T-cell (primary cell): Measurements from ENCODE around the gene RAI1. TPM values are rescaled to one million over a fixed set of nuclear protein-coding genes. Genes with fewer than 3 reads are reported as not detected.

Experiments used
- ATAC-seq, 4 experiments: fragments of 200-7000 bp in 3 of 4; fragments of 150-1000 bp in 1 of 4; cut with Tn5 transposase; replicated peaks in 1 of 4; 1 replicate in 3 of 4; 2 replicates in 1 of 4; pipeline ENCODE4 v1.10.0; 2021; ENCODE audit warnings: moderate library complexity in 3 of 4, mild to moderate bottlenecking in 2 of 4, moderate number of reproducible peaks in 1 of 4
- CTCF ChIA-PET, 2 donors: fragments of 300-600 bp; sonication (Branson Sonifier 250); formaldehyde crosslinking; loops; one replicate each; lab custom pipeline; 2022; ENCODE audit warnings: antibody characterized with exemption in 2 of 2; lab: Charles Lee
- POLR2A ChIA-PET, 2 donors: fragments of 300-600 bp; sonication (Branson Sonifier 250); formaldehyde crosslinking; loops; one replicate each; lab custom pipeline; 2022; ENCODE audit warnings: antibody characterized with exemption in 2 of 2; lab: Charles Lee
- DNase-seq, 35 experiments: peaks; one replicate each; pipeline versions ENCODE4 v3.0.0 to v3.0.0-alpha.2; 2013 to 2023
- H3K27ac ChIP-seq: one replicate; pipeline ENCODE4 v1.5.1; 2013; ENCODE audit warnings: low read length
- H3K27me3 ChIP-seq, 2 experiments: replicated peaks in 1 of 2; 1 replicate in 1 of 2; 2 replicates in 1 of 2; pipeline versions ENCODE4 v1.6.1 to v1.7.0; 2013; ENCODE audit warnings: low read length in 1 of 2, mixed read lengths in 1 of 2; ENCODE audit not compliant: control insufficient read depth in 2 of 2, insufficient read depth in 2 of 2; ENCODE audit errors: extremely low read depth in 1 of 2
- H3K36me3 ChIP-seq, 2 donors: 1 replicate in 1 of 2; 2 replicates in 1 of 2; pipeline versions ENCODE4 v1.6.1 to v1.7.0; 2013; ENCODE audit warnings: low read length in 1 of 2; ENCODE audit not compliant: control insufficient read depth in 2 of 2, insufficient read depth in 1 of 2; ENCODE audit errors: extremely low read depth in 1 of 2
- H3K4me1 ChIP-seq, 2 experiments: 1 replicate in 1 of 2; 2 replicates in 1 of 2; pipeline versions ENCODE4 v1.6.1 to v1.7.0; 2013; ENCODE audit warnings: low read length in 2 of 2, mixed read lengths in 1 of 2; ENCODE audit not compliant: insufficient read depth in 2 of 2, control insufficient read depth in 1 of 2; ENCODE audit errors: extremely low read depth in 1 of 2
- H3K4me3 ChIP-seq, 2 donors: 1 replicate in 1 of 2; 2 replicates in 1 of 2; pipeline versions ENCODE4 v1.5.1 to v1.7.0; 2013; ENCODE audit warnings: mild to moderate bottlenecking in 2 of 2, low read length in 1 of 2, moderate library complexity in 1 of 2; ENCODE audit not compliant: control insufficient read depth in 1 of 2; ENCODE audit errors: extremely low read depth in 1 of 2
- H3K9me3 ChIP-seq: 2 replicates; pipeline ENCODE4 v1.7.0; 2013
- H3K27ac Mint-ChIP-seq, 2 donors: one replicate each; pipeline ENCODE4 v1.8.0; 2020 to 2021; ENCODE audit warnings: mild to moderate bottlenecking in 2 of 2, mixed read lengths in 2 of 2
- H3K27me3 Mint-ChIP-seq, 2 donors: one replicate each; pipeline ENCODE4 v1.8.0; 2021 to 2022; ENCODE audit warnings: mixed read lengths in 2 of 2
- H3K36me3 Mint-ChIP-seq: one replicate; pipeline ENCODE4 v1.8.0; 2021; ENCODE audit warnings: mixed read lengths
- H3K4me1 Mint-ChIP-seq, 3 donors: one replicate each; pipeline ENCODE4 v1.8.0; 2020 to 2022; ENCODE audit warnings: mixed read lengths in 3 of 3, mild to moderate bottlenecking in 1 of 3
- H3K4me3 Mint-ChIP-seq, 3 donors: one replicate each; pipeline ENCODE4 v1.8.0; 2020 to 2022; ENCODE audit warnings: mild to moderate bottlenecking in 3 of 3, mixed read lengths in 3 of 3, moderate library complexity in 3 of 3
- H3K9me3 Mint-ChIP-seq, 3 donors: one replicate each; pipeline ENCODE4 v1.8.0; 2020 to 2022; ENCODE audit warnings: mixed read lengths in 3 of 3
- WGBS: methylation state at CpG from one replicate; pipeline ENCODE4 v1.1.5; 2013; ENCODE audit warnings: missing lambda C conversion rate; ENCODE audit not compliant: insufficient coverage; 5-methylcytosine and 5-hydroxymethylcytosine counted together
- total RNA-seq, 35 experiments: library from RNA in 6 of 35; stranded (reverse) in 6 of 35; fragments of 120-200 nt in 1 of 35; gene quantifications; one replicate each; pipeline versions ENCODE4 v1.2.1 to v1.2.4 and lab custom pipeline; 2013 to 2026

The RAI1 gene
- total RNA-seq, 5 donors from 2014 or later (not counting 1 experiment from before 2014, with no cell fraction given): 20.1 to 31.2 (median 24.5) TPM

GRCh38 chr17:17722906-17723353 lies 41.7 kb downstream of the RAI1 start:
- Histone ChIP-seq H3K4me1 (peaks cover 20 to 47% of the 10 kb centered on the region in 2 experiments), H3K27ac (no peak overlapping the region), H3K27me3 (peaks cover 2 to 18% of the 10 kb centered on the region in 2 experiments), H3K36me3 (no peaks in the 10 kb centered on the region), H3K4me3 (peak overlapping the region; percentile 53 to 92), H3K9me3 (no peaks in the 10 kb centered on the region)
- ChIA-PET POLR2A (interaction anchor here in 1 of 2 donors (0.5 to 1.0 kb wide), 2 partner anchors 39 to 58 kb away, joined by 3 to 5 read pairs; no protein-coding TSS in a partner anchor), CTCF (no interaction called here)
- 93% methylated on average over 23 of the region's 23 CpGs for WGBS
- Mint-ChIP-seq H3K4me1 (peaks cover 48 to 54% (median 48%) of the 10 kb centered on the region in 3 donors), H3K4me3 (peak overlapping the region; percentile 79 to 85 (median 84)), H3K9me3 (no peaks in the 10 kb centered on the region), H3K36me3 (peaks cover 12% of the 10 kb centered on the region), H3K27ac (no peak overlapping the region), H3K27me3 (peaks cover 18 to 31% of the 10 kb centered on the region in 2 donors)
- no peak for ATAC-seq
- peak in 1 of 35 experiments; percentile 10 for DNase-seq

GRCh38 chr17:17723354-17724261 lies 42.4 kb downstream of the RAI1 start:
- ATAC-seq: peak; percentile 38 to 67 (median 50)
- Histone ChIP-seq H3K4me3 (peak overlapping the region; percentile 53 to 92), H3K4me1 (peaks cover 20 to 47% of the 10 kb centered on the region in 2 experiments), H3K27ac (no peak overlapping the region), H3K9me3 (no peaks in the 10 kb centered on the region), H3K27me3 (peaks cover 2 to 15% of the 10 kb centered on the region in 2 experiments), H3K36me3 (no peaks in the 10 kb centered on the region)
- Mint-ChIP-seq H3K27ac (peak overlapping the region in 1 of 2 donors; percentile 39), H3K4me3 (peak overlapping the region; percentile 79 to 85 (median 84)), H3K36me3 (peaks cover 9% of the 10 kb centered on the region), H3K27me3 (peaks cover 18 to 27% of the 10 kb centered on the region in 2 donors), H3K9me3 (no peaks in the 10 kb centered on the region), H3K4me1 (peaks cover 42 to 51% (median 45%) of the 10 kb centered on the region in 3 donors)
- CTCF ChIA-PET: no interaction called here
- WGBS: 3% methylated on average over 85 of the region's 103 CpGs
- peak in 20 of 35 experiments; percentile 8 to 49 (median 30) for DNase-seq
- POLR2A ChIA-PET: interaction anchor here (0.5 to 1.0 kb wide), 3 partner anchors 40 to 57 kb away, joined by 3 to 8 read pairs (median 5); no protein-coding TSS in a partner anchor

- ChIA-PET POLR2A (interaction anchor here (0.6 to 1.0 kb wide), 2 partner anchors 41 to 42 kb away, joined by 3 to 8 read pairs; no protein-coding TSS in a partner anchor), CTCF (interaction anchor here in 1 of 2 donors (0.6 kb wide), 1 partner anchor 34 kb away, joined by 4 read pairs; no protein-coding TSS in a partner anchor)
Observed at GRCh38 chr17:17724307-17725010, 43.2 kb downstream of the RAI1 start.

GRCh38 chr17:17725011-17725751 lies 43.9 kb downstream of the RAI1 start:
- Mint-ChIP-seq H3K4me1 (peaks cover 46 to 52% (median 47%) of the 10 kb centered on the region in 3 donors), H3K27ac (no peak overlapping the region), H3K27me3 (peaks cover 18 to 21% of the 10 kb centered on the region in 2 donors), H3K4me3 (peak overlapping the region; percentile 59 to 79 (median 71)), H3K9me3 (no peaks in the 10 kb centered on the region), H3K36me3 (no peaks in the 10 kb centered on the region)
- Histone ChIP-seq H3K27ac (no peak overlapping the region), H3K4me1 (peaks cover 20 to 57% of the 10 kb centered on the region in 2 experiments), H3K27me3 (peaks cover 2 to 15% of the 10 kb centered on the region in 2 experiments), H3K36me3 (no peaks in the 10 kb centered on the region), H3K4me3 (peak overlapping the region in 1 of 2 donors; percentile 92), H3K9me3 (no peaks in the 10 kb centered on the region)
- 66% methylated on average over 15 of the region's 36 CpGs for WGBS
- ChIA-PET POLR2A (interaction anchor here in 1 of 2 donors (0.7 kb wide), 1 partner anchor 308 kb away, joined by 5 read pairs; no protein-coding TSS in a partner anchor), CTCF (interaction anchor here in 1 of 2 donors (0.6 kb wide), 1 partner anchor 35 kb away, joined by 4 read pairs; no protein-coding TSS in a partner anchor)
- ATAC-seq: no peak
- no peak for DNase-seq

More at GRCh38 chr17:17724307-17725010, 43.2 kb downstream of the RAI1 start:
- peaks cover 43 to 49% (median 44%) of the 10 kb centered on the region in 3 donors for H3K4me1 Mint-ChIP-seq
- Histone ChIP-seq H3K36me3 (no peaks in the 10 kb centered on the region), H3K27me3 (peaks cover 2 to 15% of the 10 kb centered on the region in 2 experiments), H3K27ac (no peak overlapping the region), H3K9me3 (no peaks in the 10 kb centered on the region), H3K4me1 (peaks cover 20 to 52% of the 10 kb centered on the region in 2 experiments), H3K4me3 (peak overlapping the region; percentile 53 to 92)
- WGBS: 2% methylated on average over 19 of the region's 53 CpGs
- H3K9me3 Mint-ChIP-seq: no peaks in the 10 kb centered on the region
- H3K36me3 Mint-ChIP-seq: peaks cover 2% of the 10 kb centered on the region
- peaks cover 18 to 23% of the 10 kb centered on the region in 2 donors for H3K27me3 Mint-ChIP-seq
- ATAC-seq (peak in 2 of 4 experiments; percentile 22 to 35), DNase-seq (peak in 2 of 35 experiments; percentile 26 to 37)
- H3K27ac Mint-ChIP-seq: no peak overlapping the region
- peak overlapping the region; percentile 79 to 85 (median 79) for H3K4me3 Mint-ChIP-seq

GRCh38 chr17:17725752-17726457 lies 44.6 kb downstream of the RAI1 start:
- Mint-ChIP-seq H3K27me3 (peaks cover 18 to 21% of the 10 kb centered on the region in 2 donors), H3K4me3 (peak overlapping the region in 1 of 3 donors; percentile 79), H3K27ac (no peak overlapping the region), H3K4me1 (peaks cover 46 to 52% (median 47%) of the 10 kb centered on the region in 3 donors), H3K36me3 (no peaks in the 10 kb centered on the region), H3K9me3 (no peaks in the 10 kb centered on the region)
- no CpG with 5 or more reads among the region's 7 CpGs for WGBS
- ATAC-seq (no peak), DNase-seq (no peak)
- ChIA-PET CTCF (no interaction called here), POLR2A (interaction anchor here in 1 of 2 donors (0.7 kb wide), 1 partner anchor 308 kb away, joined by 5 read pairs; no protein-coding TSS in a partner anchor)
- no peak overlapping the region for H3K27ac ChIP-seq
- H3K9me3 ChIP-seq: no peaks in the 10 kb centered on the region
- H3K4me3 ChIP-seq: no peak overlapping the region
- peaks cover 20 to 57% of the 10 kb centered on the region in 2 experiments for H3K4me1 ChIP-seq
- no peaks in the 10 kb centered on the region for H3K36me3 ChIP-seq
- H3K27me3 ChIP-seq: peaks cover 2 to 15% of the 10 kb centered on the region in 2 experiments
